K562 (cell line): ENCODE measurements around the gene TJP3.

Source experiments
- MXI1 ChIP-seq: IDR thresholded peaks from 2 replicates; pipeline ENCODE4 v1.6.1; 2011; ENCODE audit warnings: low read depth, mild to moderate bottlenecking, improper control_type of control experiment, low read length
- POLR2AphosphoS5 ChIP-seq: IDR thresholded peaks from 2 replicates; pipeline ENCODE4 v1.6.1; 2011; ENCODE audit warnings: mild to moderate bottlenecking, low read depth, low read length, moderate library complexity; ENCODE audit not compliant: control insufficient read depth, insufficient read depth
- ZFP1 ChIP-seq: fragments of 450-650 bp; formaldehyde crosslinking; IDR thresholded peaks from 2 replicates; pipeline ENCODE4 v1.4.0; 2020; ENCODE audit warnings: mild to moderate bottlenecking, mixed read lengths

DNA sequence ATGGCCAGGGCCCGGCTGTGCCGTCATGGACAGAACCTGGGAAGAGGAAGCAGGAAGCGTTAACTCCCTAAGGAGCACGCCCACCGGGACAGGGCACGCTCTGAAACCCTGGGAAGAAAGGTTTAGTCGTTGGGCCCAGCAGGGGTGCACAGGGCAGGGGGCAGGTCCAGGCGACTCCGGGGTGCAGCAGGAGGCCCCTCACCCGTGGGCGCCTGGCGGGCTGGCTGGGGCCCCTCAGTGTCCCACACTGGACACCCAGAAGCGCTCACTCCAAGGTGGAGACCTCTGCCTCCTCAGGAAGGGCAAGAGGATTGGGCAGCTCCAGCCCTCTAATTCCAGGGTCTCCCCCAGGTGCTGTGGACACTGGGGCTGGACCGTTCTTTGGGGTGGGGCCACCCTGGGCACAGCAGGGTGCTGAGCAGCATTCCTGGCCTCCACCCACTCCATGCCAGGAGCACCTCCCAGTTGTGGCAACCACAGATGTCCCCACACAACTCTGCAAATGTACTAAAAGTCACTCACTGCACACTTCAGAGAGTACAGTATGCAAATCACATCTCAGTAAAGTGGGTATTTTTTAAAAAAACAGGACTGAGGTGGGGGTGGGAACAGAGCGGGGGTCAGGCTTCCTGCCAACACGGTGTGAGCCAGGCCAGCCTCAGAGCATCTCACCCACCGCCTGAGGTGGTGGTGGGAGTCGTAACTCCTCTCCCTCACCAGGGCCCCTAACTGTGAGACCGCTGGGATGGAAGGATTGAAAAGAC lies 43.1 kb upstream of the TJP3 start:
- TF ChIP-seq POLR2AphosphoS5 = no peak
- no peak for TF ChIP-seq MXI1
- no peak for TF ChIP-seq ZFP1 (CRISPR knock-in tag)
